ENCODE measurements around the gene MAEL.

MAEL gene

GRCh38 chr1:166969074-166969677 is 19.9 kb upstream of the MAEL start:
- no peak for DNase-seq (ENCODE audit: low read depth)
- no peak for TF ChIP-seq CTCF (IDR thresholded peaks at IDR 0.05; ENCODE audit: insufficient read depth, low read depth, low read length, missing control alignments)
- no peak overlapping the region for H3K4me3 ChIP-seq (ENCODE audit: low read length)

- no peak for DNase-seq (ENCODE audit: low read depth)
- H3K4me3 ChIP-seq (ENCODE audit: low read length) = no peak overlapping the region
- no peak for TF ChIP-seq CTCF (IDR thresholded peaks at IDR 0.05; ENCODE audit: insufficient read depth, low read depth, low read length, missing control alignments)
Measured at GRCh38 chr1:166971252-166971651, 17.8 kb upstream of the MAEL start.

- H3K4me3 ChIP-seq (ENCODE audit: low read length) = no peak overlapping the region
- no peak for TF ChIP-seq CTCF (IDR thresholded peaks at IDR 0.05; ENCODE audit: insufficient read depth, low read depth, low read length, missing control alignments)
- DNase-seq (ENCODE audit: low read depth) = no peak
Measured at GRCh38 chr1:166972193-166972592, 16.9 kb upstream of the MAEL start.

- no peak overlapping the region for H3K4me3 ChIP-seq (ENCODE audit: low read length)
- no peak for TF ChIP-seq CTCF (IDR thresholded peaks at IDR 0.05; ENCODE audit: insufficient read depth, low read depth, low read length, missing control alignments)
- DNase-seq (ENCODE audit: low read depth) = no peak
Measured at GRCh38 chr1:166972826-166973225, 16.3 kb upstream of the MAEL start.

- DNase-seq (ENCODE audit: low read depth) = no peak
- no peak for TF ChIP-seq CTCF (IDR thresholded peaks at IDR 0.05; ENCODE audit: insufficient read depth, low read depth, low read length, missing control alignments)
- peak overlapping the region; percentile 38 for H3K4me3 ChIP-seq (ENCODE audit: low read length)
Measured at GRCh38 chr1:166974647-166975345, 14.3 kb upstream of the MAEL start.

GRCh38 chr1:166975361-166976129 is 13.5 kb upstream of the MAEL start, which contains the start of gene ILDR2:
Gene ILDR2, minus strand, starts transcription at chr1:166975540. Its CDS starts 272 bp downstream, at chr1:166975268.
- no peak for TF ChIP-seq CTCF (IDR thresholded peaks at IDR 0.05; ENCODE audit: insufficient read depth, low read depth, low read length, missing control alignments)
- H3K4me3 ChIP-seq (ENCODE audit: low read length) = peak within 1 kb of the TSS; percentile 41
- DNase-seq (ENCODE audit: low read depth) = peak; percentile 29
